Hepatocyte (in vitro differentiated cells): ENCODE data around the gene RABGAP1.

ENCODE experiments used
- CTCF ChIP-seq: fragments of 200-600 bp; sonication (generic); IDR thresholded peaks from 2 replicates; pipeline ENCODE4 v1.5.1; 2016; ENCODE audit warnings: antibody characterized with exemption, mild to moderate bottlenecking; ENCODE audit not compliant: poor library complexity
- EZH2 ChIP-seq: fragments of 200-600 bp; sonication (generic); IDR thresholded peaks from 2 replicates; pipeline ENCODE4 v1.6.1; 2016; ENCODE audit warnings: antibody characterized with exemption, mild to moderate bottlenecking, borderline replicate concordance
- EZH2phosphoT487 ChIP-seq: fragments of 200-600 bp; sonication (generic); IDR thresholded peaks from one replicate; pipeline ENCODE4 v1.6.1; 2018; ENCODE audit warnings: antibody characterized with exemption, mild to moderate bottlenecking, low read depth, moderate library complexity; ENCODE audit not compliant: unreplicated experiment, severe bottlenecking

DNA sequence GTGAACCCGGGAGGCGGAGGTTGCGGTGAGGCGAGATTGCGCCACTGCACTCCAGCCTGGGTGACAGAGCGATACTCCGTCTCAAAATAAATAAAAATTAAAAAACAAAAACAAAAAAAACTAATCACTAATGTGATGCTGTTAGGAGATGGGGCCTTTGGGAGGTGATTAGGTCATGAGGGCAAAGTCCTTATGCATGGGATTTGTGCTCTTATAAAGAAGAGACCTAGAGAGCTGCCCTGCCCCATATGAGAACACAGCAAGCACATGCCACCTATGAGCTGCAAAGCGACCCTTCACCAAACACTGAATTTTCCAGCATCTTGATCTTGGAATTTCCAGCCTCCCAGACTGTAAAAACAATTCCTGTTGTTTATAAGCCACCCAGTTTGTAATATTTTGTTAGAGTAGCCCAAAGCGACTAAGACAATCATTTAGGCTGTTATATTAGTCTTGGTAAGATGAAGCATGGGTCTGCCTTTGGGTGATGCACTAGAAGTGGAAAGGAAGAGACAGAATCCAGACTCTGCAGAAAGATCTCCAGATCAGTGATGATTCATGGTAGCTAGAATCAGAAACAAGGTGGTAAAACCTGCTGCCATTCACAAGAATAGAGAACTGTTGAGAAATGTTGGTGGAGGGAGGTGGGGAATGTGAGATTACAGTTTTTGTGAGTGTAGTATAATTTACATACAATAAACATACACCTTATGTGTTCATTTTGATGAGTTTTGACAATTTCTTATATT, 118.8 kb downstream of the RABGAP1 start:
- TF ChIP-seq EZH2 (no peak), CTCF (no peak), EZH2phosphoT487 (no peak)
